ENCODE results near the gene GADD45A.

DNA sequence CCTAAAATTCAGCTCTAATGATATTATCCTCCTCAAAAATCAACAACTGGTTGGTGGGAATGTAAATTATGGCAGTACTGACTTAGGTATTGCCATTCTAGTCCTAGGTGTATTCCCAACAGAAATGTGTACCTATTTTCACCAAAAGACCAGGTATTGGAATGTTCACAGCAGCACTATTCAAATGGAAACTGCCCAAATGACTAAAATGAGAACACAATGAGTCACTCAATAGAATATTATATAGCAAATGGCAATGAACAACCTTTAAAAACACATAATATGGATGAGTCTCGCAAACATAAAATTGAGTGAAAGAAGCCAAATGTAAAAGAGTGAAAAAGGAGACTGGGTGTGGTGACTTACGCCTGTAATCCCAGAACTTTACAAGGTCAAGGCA is 44.9 kb downstream of the GADD45A start:
- TF ChIP-seq EZH2 (IDR thresholded peaks at IDR 0.05) (no peak), POLR2AphosphoS5 (IDR thresholded peaks at IDR 0.05; ENCODE audit: borderline replicate concordance, low read depth, low read length) (no peak), FOXP2 (optimal IDR thresholded peaks at IDR 0.05; ENCODE audit: control extremely low read depth, extremely low read length, insufficient read depth) (no peak)

All from SK-N-MC (cell line).